Kidney epithelial cell (primary cell): ENCODE measurements around the gene RGS11. TPM values are rescaled to one million over a fixed set of nuclear protein-coding genes. Genes with fewer than 3 reads are reported as not detected.

Source experiments
- DNase-seq: peaks from one replicate; pipeline ENCODE4 v3.0.0-alpha.2; 2010; ENCODE audit warnings: low read depth
- H3K27me3 ChIP-seq: 2 replicates; pipeline ENCODE4 v1.6.0; 2011; ENCODE audit warnings: low read length; ENCODE audit not compliant: control insufficient read depth, insufficient read depth
- H3K36me3 ChIP-seq: 2 replicates; pipeline ENCODE4 v1.5.1; 2011; ENCODE audit warnings: low read length; ENCODE audit not compliant: control insufficient read depth, insufficient read depth
- H3K4me3 ChIP-seq: 2 replicates; pipeline ENCODE4 v1.5.1; 2011; ENCODE audit warnings: low read depth, mild to moderate bottlenecking, control low read depth, low read length
- CTCF ChIP-seq: IDR thresholded peaks from 2 replicates; pipeline ENCODE4 v1.5.1; 2011; ENCODE audit warnings: mild to moderate bottlenecking, moderate library complexity, low read length, control low read depth, inconsistent platforms; ENCODE audit not compliant: insufficient read depth, poor library complexity, severe bottlenecking
- total RNA-seq: library from RNA; depleted of rRNA; stranded (reverse); fragments of >200 nt; gene quantifications from 2 replicates; pipeline ENCODE4 v1.2.3, GENCODE V29; 2015

The RGS11 gene
- total RNA-seq, 1 donor from 2014 or later = not detected

GRCh38 chr16:273547-274421, 2.0 kb downstream of the RGS11 start:
- peaks cover 60% of the 10 kb centered on the region for H3K27me3 ChIP-seq
- no peak for DNase-seq
- no peak for TF ChIP-seq CTCF
- no peak overlapping the region for H3K4me3 ChIP-seq
- no peaks in the 10 kb centered on the region for H3K36me3 ChIP-seq

- Histone ChIP-seq H3K36me3 (no peaks in the 10 kb centered on the region), H3K4me3 (no peak overlapping the region), H3K27me3 (peaks cover 60% of the 10 kb centered on the region)
- DNase-seq = no peak
- TF ChIP-seq CTCF = peak; percentile 20
Measured at GRCh38 chr16:272633-273546, 2.9 kb downstream of the RGS11 start.

GRCh38 chr16:270381-271255, 5.1 kb downstream of the RGS11 start:
- Histone ChIP-seq H3K36me3 (no peaks in the 10 kb centered on the region), H3K4me3 (no peak overlapping the region), H3K27me3 (peaks cover 53% of the 10 kb centered on the region)
- no peak for DNase-seq
- TF ChIP-seq CTCF = no peak

GRCh38 chr16:269061-269796, 6.5 kb downstream of the RGS11 start:
- DNase-seq = no peak
- H3K4me3 ChIP-seq = no peak overlapping the region
- no peak for TF ChIP-seq CTCF
- peaks cover 40% of the 10 kb centered on the region for H3K27me3 ChIP-seq
- no peaks in the 10 kb centered on the region for H3K36me3 ChIP-seq
